ENCODE data around the gene CDH22. TPM values are rescaled to one million over a fixed set of nuclear protein-coding genes. Genes with fewer than 3 reads are reported as not detected.

CDH22 gene
- total and polyA plus RNA-seq, 2 donors (not counting 1 experiment from before 2014, with no cell fraction given), result not detected

DNA sequence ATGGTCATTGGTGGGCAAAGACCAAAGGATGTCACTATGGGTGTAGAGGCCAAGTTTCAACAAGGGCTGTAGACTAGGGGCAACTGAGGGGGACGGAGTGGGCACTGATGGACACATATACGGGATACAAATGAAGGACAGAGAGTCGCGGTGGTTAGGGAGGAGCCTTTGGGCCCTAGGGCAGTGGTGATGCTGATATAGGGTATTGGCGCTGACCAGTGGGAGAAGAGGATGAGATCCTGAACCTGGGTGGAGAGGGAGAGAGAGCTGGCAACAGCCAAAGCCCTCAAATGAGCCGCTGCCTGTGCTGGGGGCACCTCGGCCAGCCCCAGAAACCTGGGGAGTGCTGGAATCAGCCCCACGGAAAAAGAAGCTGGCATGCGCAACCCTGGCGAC lies 1.6 kb downstream of the CDH22 start:
- H3K9me3 ChIP-seq (ENCODE audit: control insufficient read depth, insufficient read depth, low read depth, low read length), result no peaks in the 10 kb centered on the region
- no peak overlapping the region for H3K4me3 ChIP-seq (replicated peaks in 1 of 4; ENCODE audit: control extremely low read depth in 1 of 4, insufficient read depth in 1 of 4, low read depth in 3 of 4, low read length in 4 of 4)
- no peak overlapping the region for H3K4me2 ChIP-seq (ENCODE audit: extremely low read depth, insufficient read depth, low read length)
- H2AFZ ChIP-seq (ENCODE audit: low read length), result no peak overlapping the region
- no peak overlapping the region for H3K27ac ChIP-seq (ENCODE audit: insufficient read depth, low read length)
- peaks cover 65% of the 10 kb centered on the region for H3K27me3 ChIP-seq (ENCODE audit: control insufficient read depth, insufficient read depth, low read length)
- H3K36me3 ChIP-seq (ENCODE audit: control insufficient read depth, insufficient read depth, low read length), result no peaks in the 10 kb centered on the region
- H4K20me1 ChIP-seq (ENCODE audit: control insufficient read depth, extremely low read depth, insufficient read depth, low read length), result no peaks in the 10 kb centered on the region
- peak; percentile 18 for TF ChIP-seq EZH2 (IDR thresholded peaks at IDR 0.05; ENCODE audit: low read length, missing control alignments)
- TF ChIP-seq, protein P1, sequence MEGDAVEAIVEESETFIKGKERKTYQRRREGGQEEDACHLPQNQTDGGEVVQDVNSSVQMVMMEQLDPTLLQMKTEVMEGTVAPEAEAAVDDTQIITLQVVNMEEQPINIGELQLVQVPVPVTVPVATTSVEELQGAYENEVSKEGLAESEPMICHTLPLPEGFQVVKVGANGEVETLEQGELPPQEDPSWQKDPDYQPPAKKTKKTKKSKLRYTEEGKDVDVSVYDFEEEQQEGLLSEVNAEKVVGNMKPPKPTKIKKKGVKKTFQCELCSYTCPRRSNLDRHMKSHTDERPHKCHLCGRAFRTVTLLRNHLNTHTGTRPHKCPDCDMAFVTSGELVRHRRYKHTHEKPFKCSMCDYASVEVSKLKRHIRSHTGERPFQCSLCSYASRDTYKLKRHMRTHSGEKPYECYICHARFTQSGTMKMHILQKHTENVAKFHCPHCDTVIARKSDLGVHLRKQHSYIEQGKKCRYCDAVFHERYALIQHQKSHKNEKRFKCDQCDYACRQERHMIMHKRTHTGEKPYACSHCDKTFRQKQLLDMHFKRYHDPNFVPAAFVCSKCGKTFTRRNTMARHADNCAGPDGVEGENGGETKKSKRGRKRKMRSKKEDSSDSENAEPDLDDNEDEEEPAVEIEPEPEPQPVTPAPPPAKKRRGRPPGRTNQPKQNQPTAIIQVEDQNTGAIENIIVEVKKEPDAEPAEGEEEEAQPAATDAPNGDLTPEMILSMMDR (conservative IDR thresholded peaks at IDR 0.05 in 1 of 2, IDR thresholded peaks at IDR 0.05 in 1 of 2; ENCODE audit: low read depth in 1 of 2, low read length in 2 of 2), result no peak
- H3K4me1 ChIP-seq (ENCODE audit: control insufficient read depth, extremely low read depth, insufficient read depth, low read length), result no peaks in the 10 kb centered on the region
- H3K9ac ChIP-seq (ENCODE audit: insufficient read depth, low read length), result no peak overlapping the region
- DNase-seq (ENCODE audit: low read depth in 2 of 2), result no peak
- H3K79me2 ChIP-seq (ENCODE audit: control insufficient read depth, insufficient read depth, low read length), result no peaks in the 10 kb centered on the region

DNA sequence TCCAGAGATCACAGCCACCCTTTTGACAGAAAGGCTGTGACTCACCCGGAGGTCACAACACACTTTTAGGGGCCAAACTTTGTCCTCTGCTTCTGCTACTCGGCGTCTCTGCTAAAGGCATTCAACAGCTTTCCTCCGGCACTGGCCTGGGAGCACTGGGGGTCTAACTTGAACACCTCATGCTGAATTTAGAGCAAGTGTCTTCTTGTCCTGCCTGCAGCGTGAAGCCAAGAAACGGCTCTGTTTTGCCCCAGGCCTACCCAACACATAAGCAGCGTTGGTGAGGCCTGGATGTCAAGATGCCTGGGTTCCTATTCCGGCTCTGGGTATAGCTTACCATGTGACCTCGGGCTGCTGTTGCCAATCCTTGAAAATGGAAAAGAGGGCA lies 2.3 kb downstream of the CDH22 start:
- no peaks in the 10 kb centered on the region for H3K36me3 ChIP-seq (ENCODE audit: control insufficient read depth, insufficient read depth, low read length)
- H2AFZ ChIP-seq (ENCODE audit: low read length), result no peak overlapping the region
- no peaks in the 10 kb centered on the region for H4K20me1 ChIP-seq (ENCODE audit: control insufficient read depth, extremely low read depth, insufficient read depth, low read length)
- H3K4me1 ChIP-seq (ENCODE audit: control insufficient read depth, extremely low read depth, insufficient read depth, low read length), result no peaks in the 10 kb centered on the region
- TF ChIP-seq, protein P1 (conservative IDR thresholded peaks at IDR 0.05 in 1 of 2, IDR thresholded peaks at IDR 0.05 in 1 of 2; ENCODE audit: low read depth in 1 of 2, low read length in 2 of 2), result no peak
- no peak for TF ChIP-seq EZH2 (IDR thresholded peaks at IDR 0.05; ENCODE audit: low read length, missing control alignments)
- H3K4me2 ChIP-seq (ENCODE audit: extremely low read depth, insufficient read depth, low read length), result no peak overlapping the region
- no peak overlapping the region for H3K9ac ChIP-seq (ENCODE audit: insufficient read depth, low read length)
- DNase-seq (ENCODE audit: low read depth in 2 of 2), result no peak
- no peaks in the 10 kb centered on the region for H3K9me3 ChIP-seq (ENCODE audit: control insufficient read depth, insufficient read depth, low read depth, low read length)
- H3K79me2 ChIP-seq (ENCODE audit: control insufficient read depth, insufficient read depth, low read length), result no peaks in the 10 kb centered on the region
- H3K27ac ChIP-seq (ENCODE audit: insufficient read depth, low read length), result no peak overlapping the region
- peaks cover 57% of the 10 kb centered on the region for H3K27me3 ChIP-seq (ENCODE audit: control insufficient read depth, insufficient read depth, low read length)
- H3K4me3 ChIP-seq (replicated peaks in 1 of 4; ENCODE audit: control extremely low read depth in 1 of 4, insufficient read depth in 1 of 4, low read depth in 3 of 4, low read length in 4 of 4), result no peak overlapping the region

DNA sequence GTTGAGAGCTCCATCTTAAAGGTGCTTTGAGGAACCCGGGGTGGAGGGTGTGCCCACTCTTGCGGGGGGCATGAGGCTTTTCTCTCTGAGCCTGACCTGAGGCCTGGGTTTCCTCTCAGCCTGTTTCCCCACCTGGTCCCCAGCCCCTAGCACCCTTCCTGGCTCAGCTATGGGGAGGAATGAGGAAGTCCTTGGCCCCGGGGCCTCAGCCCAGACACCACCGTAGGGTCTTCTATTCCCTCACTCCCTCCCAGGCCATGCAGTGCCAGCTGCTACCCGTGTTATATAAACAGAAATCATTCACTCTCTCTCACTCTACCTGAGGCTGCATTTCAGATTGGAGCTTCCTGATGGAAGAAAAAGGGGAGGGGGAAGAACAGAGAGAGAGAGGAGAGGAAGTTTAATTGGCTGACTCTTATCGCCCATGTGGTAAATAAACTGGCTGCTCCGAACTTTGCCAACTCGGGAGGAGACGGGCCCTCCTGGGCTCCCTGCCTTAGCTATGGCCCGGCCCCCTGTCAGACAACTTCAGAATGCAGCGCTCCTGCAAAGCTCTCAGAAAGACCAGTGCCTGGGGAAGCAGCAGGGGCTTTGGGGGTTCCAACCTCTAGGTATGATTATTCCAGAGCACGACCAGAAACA lies 2.8 kb downstream of the CDH22 start:
- Histone ChIP-seq H3K4me3 (replicated peaks in 1 of 4; ENCODE audit: control extremely low read depth in 1 of 4, insufficient read depth in 1 of 4, low read depth in 3 of 4, low read length in 4 of 4) (no peak overlapping the region), H3K9me3 (ENCODE audit: control insufficient read depth, insufficient read depth, low read depth, low read length) (no peaks in the 10 kb centered on the region), H3K9ac (ENCODE audit: insufficient read depth, low read length) (no peak overlapping the region), H3K36me3 (ENCODE audit: control insufficient read depth, insufficient read depth, low read length) (no peaks in the 10 kb centered on the region), H3K27me3 (ENCODE audit: control insufficient read depth, insufficient read depth, low read length) (peaks cover 53% of the 10 kb centered on the region), H3K4me1 (ENCODE audit: control insufficient read depth, extremely low read depth, insufficient read depth, low read length) (no peaks in the 10 kb centered on the region), H3K4me2 (ENCODE audit: extremely low read depth, insufficient read depth, low read length) (no peak overlapping the region), H2AFZ (ENCODE audit: low read length) (no peak overlapping the region), H3K79me2 (ENCODE audit: control insufficient read depth, insufficient read depth, low read length) (no peaks in the 10 kb centered on the region), H4K20me1 (ENCODE audit: control insufficient read depth, extremely low read depth, insufficient read depth, low read length) (no peaks in the 10 kb centered on the region), H3K27ac (ENCODE audit: insufficient read depth, low read length) (no peak overlapping the region)
- TF ChIP-seq, protein P1 (conservative IDR thresholded peaks at IDR 0.05 in 1 of 2, IDR thresholded peaks at IDR 0.05 in 1 of 2; ENCODE audit: low read depth in 1 of 2, low read length in 2 of 2), result no peak
- DNase-seq (ENCODE audit: low read depth in 2 of 2), result no peak
